T-helper 22 cell (primary cell): ENCODE data around the gene CDC37L1.

ENCODE experiments used
- DNase-seq: peaks from one replicate; pipeline ENCODE4 v3.0.0-alpha.2; 2020; ENCODE audit warnings: low read depth

The CDC37L1 gene

GRCh38 chr9:4669890-4670289, 9.5 kb upstream of the CDC37L1 start:
- DNase-seq, result no peak

DNA sequence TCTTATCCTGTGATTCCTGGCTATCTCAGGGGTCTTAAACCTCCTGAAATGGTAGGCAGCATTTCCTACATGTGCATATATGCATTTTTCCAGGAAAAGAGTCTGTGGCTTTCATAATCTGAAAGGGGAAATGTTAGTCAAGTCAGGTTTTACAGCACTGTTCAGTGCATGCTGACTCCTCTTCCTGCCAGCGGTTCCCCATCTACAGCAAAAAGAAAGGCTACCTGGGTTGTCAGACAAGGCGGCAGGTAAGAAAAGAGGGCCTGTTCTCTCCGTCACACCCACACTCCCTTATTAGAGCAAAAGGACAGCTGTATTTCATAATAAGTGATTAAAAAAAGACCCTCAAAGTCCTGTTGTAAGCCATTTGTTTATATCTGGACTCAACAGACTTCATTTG, 8.8 kb upstream of the CDC37L1 start:
- no peak for DNase-seq

GRCh38 chr9:4671737-4672136, 7.6 kb upstream of the CDC37L1 start:
- DNase-seq, result no peak

DNA sequence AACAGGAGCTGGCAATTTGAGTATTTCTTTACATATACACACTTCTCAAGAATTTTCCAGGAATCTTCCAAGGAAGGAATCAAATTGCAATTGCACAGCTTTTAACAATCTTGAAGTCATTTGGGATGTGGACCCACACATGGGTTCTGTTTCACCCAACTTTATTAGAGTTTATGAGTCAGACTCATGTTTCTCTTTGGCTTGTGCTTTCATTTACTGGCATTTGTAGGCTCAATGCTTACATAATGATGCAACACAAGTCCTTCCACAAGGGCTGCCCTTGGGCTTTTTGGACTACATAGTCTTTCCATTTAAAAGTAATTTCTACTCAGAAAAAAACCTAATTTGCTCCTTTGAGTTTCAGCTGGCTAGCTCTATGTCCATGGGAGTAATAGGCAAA, 4.6 kb upstream of the CDC37L1 start:
- no peak for DNase-seq

DNA sequence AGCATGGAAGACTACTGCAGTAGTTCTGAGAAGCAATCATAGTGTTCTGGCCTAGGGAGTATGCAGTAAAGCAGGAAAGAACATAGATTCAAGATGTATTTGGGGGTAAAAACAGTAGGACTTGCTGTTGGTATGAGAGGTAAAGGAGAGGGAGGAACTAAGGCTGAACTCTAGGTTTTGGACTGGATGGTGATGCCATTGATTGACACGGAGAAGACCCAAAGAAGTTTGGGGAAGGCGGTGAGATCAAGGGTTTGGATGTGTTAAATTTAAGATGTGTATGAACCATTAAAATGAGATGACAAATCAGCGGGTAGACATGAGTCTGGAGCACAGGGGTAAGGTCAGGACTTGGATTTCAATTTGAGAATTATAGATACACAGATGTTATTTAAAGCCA, 2.0 kb upstream of the CDC37L1 start:
- no peak for DNase-seq

- no peak for DNase-seq
These were observed 596 bp upstream of the CDC37L1 start for GRCh38 chr9:4678679-4679267.

GRCh38 chr9:4680173-4680525, 780 bp downstream of the CDC37L1 start:
- DNase-seq, result no peak

DNA sequence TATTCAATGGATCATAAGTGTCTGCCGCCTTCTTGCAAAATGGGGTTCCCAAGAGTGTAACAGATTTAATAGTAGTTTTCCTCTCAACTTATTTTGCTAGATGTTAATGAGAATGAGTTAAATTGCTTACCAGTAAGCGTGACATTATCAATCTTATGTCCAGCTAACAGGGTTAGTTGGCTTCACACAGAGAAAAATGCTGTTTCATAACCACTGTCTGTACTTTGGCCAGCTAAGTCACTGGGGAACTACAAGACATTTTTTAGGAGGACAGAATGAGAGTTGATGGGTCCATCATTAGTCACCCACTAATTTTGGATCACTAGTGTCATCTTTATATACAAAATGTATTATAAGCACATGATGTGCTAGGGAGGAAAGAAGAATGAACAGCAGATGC, 1.4 kb downstream of the CDC37L1 start:
- DNase-seq, result no peak

GRCh38 chr9:4684820-4685219, 5.5 kb downstream of the CDC37L1 start:
- no peak for DNase-seq

DNA sequence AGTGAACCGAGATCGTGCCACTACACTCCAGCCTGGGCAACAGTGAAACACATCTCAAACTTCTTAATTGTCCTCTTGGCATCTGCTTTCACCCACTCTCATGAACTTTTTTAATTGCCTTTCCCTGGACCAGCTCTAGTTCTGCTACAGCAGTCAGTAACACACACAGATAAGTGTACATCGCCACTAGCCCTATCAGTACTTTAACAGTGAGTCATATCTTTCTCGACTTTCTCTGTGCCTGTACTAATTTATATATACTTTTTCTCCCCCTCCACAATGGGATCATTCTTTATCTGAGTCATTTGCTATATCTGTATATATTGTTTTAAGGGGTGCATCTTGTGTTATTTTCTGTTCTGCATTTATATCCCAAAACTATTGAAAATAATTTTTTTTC, 6.7 kb downstream of the CDC37L1 start:
- no peak for DNase-seq

GRCh38 chr9:4686584-4686983, 7.2 kb downstream of the CDC37L1 start:
- DNase-seq, result no peak

GRCh38 chr9:4689021-4689420, 9.7 kb downstream of the CDC37L1 start:
- DNase-seq, result no peak

- DNase-seq, result no peak
These were observed 10.3 kb downstream of the CDC37L1 start for GRCh38 chr9:4689687-4690104.

DNA sequence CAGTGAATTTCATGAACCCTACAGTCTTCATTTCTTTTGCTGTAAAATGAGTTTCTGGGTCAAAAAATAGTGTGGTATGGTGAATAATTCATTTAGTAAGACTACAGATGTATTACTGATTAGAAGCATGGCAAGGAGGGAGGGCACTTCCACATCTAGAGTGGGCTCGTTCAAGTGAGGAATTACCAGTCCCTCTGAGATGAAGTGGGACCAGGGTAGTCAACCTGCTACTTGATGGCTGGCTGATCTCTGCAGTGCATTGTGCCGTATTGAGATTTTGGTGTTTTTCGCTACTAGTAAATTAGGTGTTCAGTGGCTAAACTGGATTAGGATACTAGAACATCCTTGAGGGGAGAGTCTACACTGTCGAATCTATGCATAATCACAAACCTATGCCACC, 10.8 kb downstream of the CDC37L1 start:
- DNase-seq, result no peak

- DNase-seq, result no peak
These were observed 12.4 kb downstream of the CDC37L1 start for GRCh38 chr9:4691795-4692194.

DNA sequence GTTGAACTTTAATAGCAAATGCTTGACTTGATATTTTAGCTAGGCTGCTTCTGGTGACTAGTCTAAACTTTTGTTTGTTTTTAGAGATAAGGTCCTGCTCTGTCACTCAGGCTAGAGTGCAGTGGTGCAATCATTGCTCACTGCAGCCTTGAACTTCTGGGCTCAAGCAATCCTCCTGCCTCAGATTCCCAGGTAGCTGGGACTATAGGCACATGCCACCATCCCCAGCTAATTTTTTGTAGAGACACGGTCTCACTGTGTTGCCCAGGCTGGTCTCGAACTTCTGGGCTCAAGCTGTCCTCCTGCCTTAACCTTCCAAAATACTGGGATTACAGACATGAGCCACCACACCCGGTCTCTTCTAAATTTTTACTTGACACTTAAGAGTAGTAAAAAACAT, 20.7 kb downstream of the CDC37L1 start:
- no peak for DNase-seq

GRCh38 chr9:4700932-4701331, 21.6 kb downstream of the CDC37L1 start:
- DNase-seq, result no peak

DNA sequence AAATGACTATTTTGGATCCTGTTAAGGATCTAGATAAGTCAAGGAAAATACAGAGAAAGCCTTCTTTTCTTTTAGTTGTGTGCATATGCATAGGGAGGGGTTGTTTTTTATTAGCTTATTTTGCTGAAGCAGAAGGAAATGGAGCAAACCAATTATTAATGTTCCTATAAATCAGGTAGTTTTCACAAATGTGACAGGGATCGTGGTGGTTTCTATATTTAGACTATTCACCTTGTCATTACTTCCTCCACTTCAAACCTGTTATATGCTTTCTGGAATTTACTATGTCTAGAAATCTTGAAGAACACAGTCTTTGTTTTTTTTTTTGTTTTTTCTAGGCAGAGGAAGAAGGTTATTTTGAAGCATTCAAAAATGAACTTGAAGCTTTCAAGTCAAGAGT, 22.2 kb downstream of the CDC37L1 start:
- no peak for DNase-seq

GRCh38 chr9:4704129-4704528, 24.8 kb downstream of the CDC37L1 start:
- no peak for DNase-seq

- DNase-seq, result no peak
These were observed 26.7 kb downstream of the CDC37L1 start for GRCh38 chr9:4706021-4706420.

DNA sequence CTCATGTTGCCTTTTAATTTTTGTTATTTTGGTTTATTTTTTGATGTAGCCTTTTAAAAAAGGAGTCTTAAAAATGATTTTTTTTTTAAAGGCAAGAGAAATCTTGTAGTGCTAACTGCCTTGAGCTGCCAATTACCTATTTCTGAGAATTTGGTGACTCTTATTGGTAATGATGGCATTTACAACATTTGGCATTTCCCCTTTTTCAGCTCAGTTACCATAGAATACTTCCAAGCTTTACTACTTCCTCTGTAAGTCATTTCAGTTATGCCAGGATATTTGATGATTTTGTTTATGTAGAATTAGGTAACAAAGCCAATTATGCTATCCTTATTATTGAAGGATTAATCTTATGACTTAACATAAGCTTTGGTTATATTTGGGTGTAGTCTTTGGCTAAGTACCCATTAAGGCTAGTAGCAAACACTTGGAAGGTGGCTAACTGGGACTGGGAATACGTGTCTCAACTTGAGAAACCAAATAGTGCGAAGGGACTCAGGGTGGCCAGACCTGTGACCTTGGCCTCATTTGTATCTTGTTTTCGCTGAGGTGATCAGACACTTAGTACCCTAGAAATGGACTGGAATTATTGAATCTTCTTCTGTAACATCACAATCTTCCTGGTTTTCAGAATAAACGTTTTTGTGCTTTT, 27.7 kb downstream of the CDC37L1 start:
- no peak for DNase-seq

- no peak for DNase-seq
These were observed 30.0 kb downstream of the CDC37L1 start for GRCh38 chr9:4709380-4709779.

DNA sequence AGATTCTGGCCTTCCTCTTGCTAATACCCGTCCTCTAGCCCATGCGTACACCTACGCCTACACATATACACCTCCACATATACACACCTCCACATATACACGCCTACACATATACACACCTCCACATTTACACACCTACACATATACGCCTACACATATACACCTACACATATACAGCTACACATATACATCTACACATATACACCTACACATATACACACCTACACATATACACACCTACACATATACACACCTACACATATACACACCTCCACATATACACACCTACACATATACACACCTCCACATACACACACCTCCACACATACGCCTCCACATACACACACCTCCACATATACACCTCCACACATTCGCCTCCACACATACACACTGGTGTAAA, 34.5 kb downstream of the CDC37L1 start:
- DNase-seq, result no peak

DNA sequence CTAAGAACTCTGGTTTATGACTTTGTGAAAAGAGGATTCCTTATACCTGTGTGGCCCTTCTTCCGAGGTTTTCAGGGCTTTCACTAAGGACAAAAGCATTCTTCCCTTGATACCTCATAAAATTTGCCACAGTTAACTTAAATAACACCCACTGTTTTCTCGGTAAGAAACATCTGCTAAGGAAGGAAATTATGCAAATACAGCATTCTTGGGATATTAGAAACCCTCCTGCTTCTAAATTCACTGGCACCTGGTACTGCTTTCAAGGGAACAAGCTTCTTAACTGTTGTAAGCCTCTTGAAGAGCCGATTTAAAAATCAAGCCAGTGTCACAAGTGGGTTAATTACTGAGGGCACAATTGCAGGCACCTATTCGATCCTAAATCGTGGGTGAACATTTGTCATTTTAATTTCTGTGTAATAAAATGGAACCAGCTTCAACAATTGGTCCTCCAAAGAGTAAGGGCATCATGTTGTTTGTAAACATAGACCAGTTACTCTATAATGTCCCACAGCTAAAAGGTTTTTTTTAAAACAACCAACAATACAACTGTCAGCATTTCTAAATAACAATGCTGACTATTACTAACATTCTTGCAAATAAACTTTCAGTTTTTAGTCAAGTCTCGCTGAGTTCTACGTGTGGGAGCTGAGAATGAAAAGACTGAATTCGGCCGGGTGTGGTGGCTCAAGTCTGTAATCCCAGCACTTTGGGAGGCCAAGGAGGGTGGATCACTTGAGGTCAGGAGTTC, 35.1 kb downstream of the CDC37L1 start:
- no peak for DNase-seq
